ENCODE results near the gene DDX41.
"Not testable (repeated sequence)": the region's sequence is repeated elsewhere in the genome, so short reads cannot be mapped to it uniquely, and the experiment has no call there.

DDX41 gene

DNA sequence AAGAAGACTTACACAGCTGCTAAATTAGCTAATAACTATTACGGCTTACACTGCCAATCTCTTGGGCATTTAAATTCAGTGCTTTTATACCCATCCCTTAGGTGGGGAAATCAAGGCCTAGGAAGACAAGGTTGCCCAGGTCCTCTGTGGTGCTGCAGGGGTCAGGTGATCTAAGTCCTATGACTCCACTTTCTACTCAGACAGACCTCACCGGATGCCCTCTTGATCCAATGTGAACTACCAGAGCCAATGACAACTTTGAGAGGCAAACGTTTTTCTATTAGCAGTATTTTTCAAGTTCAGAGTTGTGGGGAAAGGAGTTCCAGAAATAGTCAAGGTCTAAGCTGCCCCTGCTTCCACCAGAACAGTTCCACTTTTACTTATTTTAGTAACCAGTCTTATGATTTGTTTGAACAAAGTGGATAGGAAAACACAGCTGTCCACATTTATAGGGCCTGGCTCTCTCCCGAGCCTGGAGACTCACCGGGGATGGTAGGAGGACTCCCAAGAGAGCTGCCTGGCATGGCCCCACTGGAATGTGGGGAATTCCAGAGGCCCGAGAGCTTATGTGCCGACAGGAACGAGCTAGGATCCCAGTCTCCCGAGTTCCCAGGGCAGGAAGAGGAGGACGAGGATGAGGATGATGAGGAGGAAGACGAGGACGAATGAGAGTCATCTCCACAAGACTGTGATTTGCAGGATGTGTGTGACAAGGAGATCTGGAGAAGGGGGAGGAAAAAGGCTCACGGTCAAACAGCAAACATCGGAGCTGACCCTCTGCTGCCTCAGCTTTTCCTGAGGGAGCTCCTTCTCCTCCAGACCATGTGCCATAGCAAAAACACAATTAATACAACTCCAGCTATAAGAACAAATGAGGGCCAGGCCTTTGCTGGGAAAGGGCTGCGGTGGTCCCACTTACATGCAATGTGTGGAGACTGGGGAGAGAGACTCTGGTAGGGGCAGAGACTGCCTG, 20.9 kb upstream of the DDX41 start:
- DNase-seq, result peak; percentile 22

DNA sequence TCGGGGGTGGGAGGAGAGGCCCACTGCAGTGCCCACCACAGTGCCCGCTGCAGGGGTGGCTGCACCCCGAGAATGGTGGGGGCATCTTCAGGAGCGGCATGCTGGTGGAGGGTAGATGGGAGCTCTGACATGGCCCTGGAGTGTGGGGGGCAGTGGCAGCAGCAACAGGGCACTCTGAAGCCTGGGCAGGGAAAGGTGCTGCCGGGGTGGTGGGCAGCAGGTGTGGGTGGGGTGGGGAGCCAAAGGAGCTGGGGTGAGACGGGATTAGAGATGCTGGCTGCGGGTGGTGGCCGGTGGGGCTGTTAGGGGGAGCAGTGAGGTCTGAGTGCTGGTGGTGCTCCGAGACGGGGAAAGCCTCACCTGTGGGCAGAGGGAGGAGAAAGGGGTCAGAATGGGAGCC, 19.6 kb upstream of the DDX41 start:
- no peak for DNase-seq

DNA sequence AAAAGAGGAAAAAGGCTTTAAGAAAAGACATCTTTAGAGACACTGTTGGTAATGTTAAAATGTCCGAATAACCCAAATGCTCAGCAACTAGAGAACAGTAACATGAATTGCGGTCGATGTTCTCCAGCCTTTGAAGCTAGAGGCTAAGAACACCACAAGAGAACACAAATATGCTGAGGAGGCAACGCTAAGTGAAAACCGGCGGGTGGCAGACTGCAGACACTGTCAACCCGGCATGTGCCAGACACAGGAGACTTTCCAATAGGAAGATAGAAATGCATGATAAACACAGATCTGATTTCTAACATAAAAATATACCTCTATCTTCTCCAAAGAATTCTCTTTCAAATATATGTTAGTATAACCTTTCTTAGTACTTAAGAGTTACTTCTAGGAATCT, 18.4 kb upstream of the DDX41 start:
- DNase-seq, result no peak

DNA sequence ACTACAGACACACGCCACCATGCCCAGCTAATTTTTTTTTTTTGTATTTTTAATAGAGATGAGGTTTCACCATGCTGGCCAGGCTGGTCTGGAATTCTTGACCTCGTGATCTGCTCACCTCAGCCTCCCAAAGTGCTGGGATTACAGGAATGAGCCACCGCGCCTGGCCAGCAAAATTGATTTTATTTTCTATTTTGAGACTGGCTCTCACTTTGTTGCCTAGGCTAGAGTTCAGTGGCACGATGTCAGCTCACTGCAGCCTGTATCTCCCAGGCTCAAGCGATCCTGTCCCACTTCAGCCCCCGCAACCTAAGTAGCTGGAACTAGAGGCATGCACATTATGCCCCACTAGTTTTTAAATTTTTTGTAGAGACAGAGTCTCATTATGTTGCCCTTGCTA, 17.7 kb upstream of the DDX41 start:
- not testable (repeated sequence) for DNase-seq

DNA sequence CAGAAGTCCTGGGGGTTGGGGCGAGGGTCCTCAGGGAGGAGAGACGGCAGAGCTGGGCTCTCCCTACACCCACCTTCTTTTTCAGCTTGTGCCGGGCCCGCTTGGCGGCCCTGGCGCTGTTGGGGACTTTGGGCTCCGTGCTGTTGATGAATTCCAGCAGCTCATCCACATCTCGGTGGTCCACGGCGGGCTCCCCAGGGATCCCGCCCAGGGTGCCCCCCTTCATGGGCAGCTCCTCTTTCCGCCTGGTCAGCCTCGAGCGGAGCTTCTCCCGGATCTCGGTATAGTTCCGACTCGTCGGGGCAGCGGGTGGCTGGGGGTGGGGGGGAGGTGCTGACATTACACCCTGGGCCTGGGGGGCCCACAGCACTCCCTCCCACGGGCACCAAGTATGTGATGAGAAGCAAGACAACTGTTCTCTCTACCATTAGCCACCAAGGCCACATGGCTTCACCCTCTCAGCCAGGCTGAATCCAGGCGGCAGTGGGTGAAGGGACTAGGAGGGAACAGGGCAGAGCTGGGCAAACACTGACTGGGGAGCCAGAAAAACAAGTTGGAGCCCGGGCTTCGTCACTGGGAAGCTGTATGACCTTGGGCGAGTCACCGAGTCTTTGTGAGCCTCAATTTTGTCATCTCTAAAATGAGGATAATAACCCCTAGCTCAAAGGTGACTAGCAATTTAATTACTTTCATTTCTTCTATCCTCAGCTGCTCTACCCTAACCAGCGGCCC, 14.6 kb upstream of the DDX41 start:
- DNase-seq, result no peak

DNA sequence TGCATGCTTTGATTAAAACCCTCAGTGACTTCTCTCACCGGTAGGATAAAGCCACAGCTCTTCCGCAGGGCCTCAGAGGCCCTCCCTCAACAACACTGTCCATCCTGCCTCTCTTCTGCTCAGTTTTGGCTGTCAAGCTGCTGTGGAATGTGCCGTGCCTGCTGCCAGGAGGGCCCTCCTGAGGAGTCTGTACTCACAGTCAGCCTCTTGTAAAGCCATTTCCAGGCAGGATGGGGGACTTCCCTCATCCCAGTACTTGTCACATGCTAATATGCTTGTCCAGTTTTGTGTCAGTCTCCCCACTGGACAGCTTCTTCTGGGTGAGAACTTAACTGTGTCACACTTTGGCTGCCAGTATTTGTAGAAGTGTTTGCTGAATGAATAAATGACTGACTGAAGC, 13.9 kb upstream of the DDX41 start:
- no peak for DNase-seq

DNA sequence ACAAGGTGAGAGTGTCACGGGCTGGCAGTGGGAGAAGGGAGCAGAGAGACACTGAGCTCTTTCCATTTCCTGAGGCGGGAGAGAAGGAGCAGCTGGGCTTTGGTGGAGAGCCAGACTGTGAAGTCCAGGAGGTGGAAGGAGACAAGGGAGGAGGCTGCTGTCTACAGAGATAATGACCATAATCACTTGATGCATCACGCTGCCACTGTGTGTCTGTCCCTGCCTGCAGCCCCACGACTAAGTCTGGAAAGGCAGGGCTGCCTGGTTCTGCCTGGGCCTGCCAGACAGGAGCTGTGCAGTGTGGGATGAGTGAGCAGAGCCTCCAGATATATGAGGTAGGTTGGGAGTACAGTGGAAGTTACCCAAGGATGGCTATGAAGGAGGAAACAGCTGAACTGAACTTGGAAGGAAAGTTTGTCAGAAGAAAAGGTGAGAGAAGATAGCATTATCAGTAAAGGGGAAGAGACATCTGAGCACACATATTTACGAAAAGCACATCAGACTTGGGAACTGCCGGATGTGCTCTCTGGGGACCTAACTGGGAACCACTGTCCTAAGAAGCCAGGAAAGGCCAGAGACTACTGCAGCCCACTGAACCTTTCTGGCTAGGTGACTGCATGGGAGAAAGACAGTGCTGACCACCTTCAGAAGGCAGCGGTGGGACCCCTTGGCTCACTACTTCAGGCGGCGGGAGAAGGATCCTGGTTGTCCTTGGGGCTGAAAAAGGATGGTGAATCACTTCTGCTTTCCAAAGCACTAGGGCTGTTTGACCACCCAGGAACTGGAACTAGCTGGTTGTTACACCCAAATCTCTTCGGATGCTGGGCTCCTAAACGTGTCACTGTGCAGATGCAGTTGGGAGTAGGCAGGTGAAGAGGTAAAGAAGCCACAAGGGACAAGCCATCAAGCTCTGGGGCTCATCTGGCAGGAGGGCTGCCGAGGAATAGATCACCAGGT, 12.8 kb upstream of the DDX41 start:
- DNase-seq, result no peak

DNA sequence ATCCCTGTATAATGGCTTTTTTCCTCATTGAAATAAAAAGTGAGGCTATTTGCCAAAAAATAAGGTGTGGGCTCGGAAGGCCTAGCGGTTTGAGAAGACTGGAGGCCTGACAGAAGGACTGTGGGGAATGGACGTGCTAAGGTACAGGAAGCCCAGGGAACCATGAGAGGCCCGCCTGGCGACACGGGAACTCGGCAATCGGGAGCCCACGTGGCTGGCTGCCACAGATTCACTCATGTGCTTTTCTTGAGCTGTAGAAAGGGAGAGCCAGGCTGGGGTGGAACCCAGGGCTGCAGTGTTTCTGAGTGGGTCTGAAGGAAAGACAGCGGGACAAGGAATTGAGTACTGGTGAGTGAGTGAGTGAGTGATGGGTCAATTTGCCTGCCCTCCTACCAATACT, 11.9 kb upstream of the DDX41 start:
- DNase-seq, result no peak

DNA sequence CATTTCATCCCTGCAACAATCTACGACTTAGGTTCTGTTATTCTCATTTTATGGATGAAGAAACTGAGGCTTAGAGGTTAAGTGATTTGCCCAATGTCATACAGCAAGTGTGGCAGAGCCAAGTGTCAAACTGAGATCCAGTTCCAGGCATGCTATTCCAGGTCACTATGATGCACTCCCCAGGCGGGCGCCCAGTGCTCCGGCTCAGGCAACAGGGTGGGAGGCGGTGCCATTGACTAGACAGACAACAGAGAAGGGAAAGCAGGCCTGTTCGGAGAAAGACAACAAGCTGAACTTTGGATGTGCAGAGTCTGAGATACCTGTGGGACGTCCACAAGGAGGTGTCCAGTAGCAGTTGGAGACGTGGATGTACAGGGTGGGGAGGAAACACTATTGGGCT, 10.8 kb upstream of the DDX41 start:
- no peak for DNase-seq

DNA sequence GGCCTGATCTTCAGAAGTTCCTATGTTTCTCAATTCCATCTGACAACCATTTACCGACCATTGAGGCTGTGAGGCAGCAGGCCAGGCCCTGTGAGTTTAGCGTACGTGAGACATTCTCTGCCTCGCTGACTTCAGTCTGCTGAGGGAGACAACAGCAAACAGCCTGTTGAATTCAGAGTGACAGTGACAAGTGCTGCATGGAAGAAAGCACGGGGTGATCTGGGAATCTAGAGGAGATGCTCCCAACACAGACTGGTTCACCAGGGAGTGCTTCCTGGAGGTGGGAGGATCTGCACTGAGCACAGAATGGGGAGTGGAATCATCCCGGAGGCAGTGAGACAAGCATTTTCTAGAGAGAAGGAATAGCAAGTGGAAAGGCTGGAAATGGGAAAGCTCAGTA, 10.0 kb upstream of the DDX41 start:
- no peak for DNase-seq

DNA sequence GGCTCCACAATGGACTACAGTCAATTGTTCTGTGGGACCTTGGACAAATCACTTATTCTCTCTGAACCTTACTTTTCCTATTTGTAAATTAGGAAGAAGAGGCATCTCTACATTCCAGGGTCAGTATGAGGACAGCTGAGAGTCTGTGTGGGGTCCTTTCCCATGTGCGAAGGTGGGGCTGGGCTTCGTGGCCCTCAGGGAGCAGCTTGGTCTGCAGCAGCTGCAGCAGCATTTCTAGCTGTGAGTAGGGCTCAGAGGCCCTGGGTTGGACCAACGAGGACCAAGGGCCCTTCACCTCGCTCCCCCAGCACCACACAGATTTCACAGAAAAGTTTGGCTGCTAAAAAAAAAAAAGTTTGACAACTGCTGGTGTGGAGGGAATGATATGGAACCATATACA, 9.4 kb upstream of the DDX41 start:
- no peak for DNase-seq

DNA sequence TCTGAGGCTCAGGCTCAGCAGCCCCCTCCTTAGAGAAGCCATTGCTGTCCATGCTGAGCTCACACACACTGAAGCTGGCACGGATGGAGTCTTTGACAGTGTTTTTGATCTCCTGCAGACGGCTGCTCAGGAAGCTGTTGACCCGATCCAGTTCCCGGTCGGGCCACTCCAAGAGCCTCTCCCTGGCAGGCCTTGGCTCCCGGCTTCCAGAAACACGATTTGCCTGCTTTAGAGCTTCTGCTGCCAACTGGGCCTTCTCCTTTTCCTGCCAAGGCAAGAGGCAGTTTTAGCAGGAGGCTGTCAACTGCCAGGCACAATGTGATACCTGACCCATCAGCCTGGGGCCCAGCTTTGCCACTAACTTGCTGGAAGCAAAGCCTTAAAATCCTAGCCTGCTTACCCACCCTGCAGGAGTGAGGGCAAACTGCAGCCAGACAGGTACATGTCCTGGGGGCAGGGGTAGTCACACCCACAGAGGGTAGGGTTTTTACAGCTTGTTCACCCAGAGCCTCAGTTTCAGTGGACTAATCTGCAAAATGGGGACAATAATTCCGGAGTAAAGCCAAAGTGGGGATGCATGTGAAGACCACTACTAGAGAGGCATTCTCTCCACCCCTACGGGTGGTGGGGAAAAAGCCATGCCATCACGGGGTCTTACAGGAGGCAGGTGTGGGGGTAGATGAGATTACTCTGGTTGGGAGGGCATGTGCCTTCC, 8.3 kb upstream of the DDX41 start:
- DNase-seq, result no peak

DNA sequence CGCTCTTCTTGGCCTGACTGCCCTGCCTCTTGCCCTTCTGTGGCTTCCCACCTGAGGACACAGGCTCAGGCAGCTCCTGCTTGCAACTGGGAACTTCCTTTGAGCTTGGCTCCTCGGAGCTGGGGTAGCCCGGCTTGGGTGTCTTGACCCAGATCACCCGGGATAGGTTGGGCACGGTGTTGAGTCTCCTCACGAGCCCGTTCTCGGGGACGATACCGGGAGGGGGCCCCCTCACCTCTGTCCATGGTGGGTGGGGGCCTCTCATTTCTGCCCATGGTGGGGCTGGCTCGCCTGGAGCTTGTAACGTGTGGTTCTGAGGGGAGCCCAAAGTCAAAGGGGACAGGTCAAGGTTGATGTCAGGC, 7.8 kb upstream of the DDX41 start:
- no peak for DNase-seq

DNA sequence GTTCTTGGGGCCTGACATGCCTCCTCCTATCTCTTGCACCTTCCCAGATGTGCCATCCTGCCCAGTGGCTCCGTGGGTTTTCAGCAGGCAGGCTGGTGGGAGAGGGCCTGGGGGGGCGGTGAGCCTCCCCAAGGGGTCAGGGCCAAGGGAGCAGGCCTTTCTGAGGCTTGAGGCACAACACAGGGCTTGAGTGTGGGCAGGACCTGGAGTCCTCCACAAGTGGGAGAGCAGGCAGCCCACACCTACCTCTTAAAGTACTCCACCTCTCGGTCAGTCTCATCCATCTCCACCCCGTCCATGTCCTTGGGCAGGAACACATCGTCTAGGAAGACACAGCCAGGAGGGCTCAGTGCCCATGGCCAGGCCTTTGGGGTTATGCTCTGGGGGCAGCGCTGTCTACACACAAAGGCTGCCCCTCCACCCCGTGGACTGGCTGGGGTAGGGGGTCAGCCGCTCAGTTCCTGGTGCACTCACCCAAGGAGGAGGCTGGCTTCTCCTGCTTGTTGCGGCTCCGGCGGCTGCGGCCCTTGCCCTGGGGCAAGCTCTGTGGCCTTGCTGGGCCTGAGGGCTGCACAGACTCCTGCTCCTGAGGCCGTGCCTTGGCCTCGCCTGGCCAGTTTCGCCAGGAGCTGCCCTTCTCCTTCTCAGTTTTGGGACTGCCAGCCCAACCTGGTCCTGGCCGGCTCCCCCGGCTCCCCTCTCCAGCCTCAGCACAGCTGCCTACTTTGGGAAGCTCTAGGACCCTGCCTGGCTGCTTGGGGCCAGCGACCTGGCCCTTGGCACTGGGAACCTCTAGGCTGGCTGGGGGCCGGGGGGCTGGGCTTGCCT, 7.2 kb upstream of the DDX41 start:
- DNase-seq, result no peak

DNA sequence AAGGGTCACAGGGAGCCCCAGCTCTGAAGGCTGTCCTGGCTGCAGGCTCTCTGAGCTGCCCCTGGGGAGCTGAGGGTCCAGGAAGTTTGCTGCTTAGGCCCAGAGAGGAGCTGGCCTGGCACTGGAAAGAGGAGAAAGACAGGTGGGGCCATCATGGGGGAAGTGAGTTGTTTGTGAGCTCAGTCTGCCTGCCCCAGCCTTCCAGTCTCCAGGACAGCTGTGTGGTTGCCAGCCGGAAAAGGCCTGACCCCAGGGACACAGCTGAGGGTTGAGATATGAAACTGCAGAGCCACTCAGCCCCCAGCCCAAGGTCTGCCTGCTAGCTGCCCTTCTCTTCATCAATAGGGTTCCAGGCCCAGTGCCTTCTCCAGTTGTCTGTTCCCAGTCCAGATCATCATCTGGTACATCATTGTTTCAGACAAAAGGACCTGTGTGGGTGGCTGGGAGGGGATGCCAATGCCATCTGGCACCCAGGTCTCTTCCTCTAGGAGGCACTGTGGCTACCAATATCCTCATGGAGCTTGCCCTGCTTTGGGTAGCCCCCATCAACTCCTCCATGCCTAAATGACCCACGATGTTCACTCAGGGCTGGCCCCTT, 4.3 kb upstream of the DDX41 start:
- no peak for DNase-seq

DNA sequence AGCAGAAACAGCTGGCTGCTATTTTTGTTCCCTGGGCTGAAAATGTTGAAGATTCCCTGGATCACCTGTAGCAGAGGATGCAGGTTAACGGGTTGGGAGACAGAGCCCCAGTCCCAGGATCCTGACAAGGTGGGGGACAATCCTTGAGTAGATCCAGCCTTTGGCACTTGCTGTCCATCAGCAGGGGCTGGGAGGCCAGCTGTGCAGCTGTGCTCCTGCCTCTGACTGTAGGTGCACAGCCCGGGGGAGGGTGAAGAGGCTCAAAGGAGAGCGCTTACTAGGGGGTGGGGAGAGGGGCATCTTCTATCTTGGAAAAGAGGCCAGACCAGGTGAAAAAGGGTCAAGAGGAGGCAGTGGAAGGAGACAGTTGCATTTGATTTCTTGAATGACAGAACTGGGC, 3.5 kb upstream of the DDX41 start:
- DNase-seq, result no peak

DNA sequence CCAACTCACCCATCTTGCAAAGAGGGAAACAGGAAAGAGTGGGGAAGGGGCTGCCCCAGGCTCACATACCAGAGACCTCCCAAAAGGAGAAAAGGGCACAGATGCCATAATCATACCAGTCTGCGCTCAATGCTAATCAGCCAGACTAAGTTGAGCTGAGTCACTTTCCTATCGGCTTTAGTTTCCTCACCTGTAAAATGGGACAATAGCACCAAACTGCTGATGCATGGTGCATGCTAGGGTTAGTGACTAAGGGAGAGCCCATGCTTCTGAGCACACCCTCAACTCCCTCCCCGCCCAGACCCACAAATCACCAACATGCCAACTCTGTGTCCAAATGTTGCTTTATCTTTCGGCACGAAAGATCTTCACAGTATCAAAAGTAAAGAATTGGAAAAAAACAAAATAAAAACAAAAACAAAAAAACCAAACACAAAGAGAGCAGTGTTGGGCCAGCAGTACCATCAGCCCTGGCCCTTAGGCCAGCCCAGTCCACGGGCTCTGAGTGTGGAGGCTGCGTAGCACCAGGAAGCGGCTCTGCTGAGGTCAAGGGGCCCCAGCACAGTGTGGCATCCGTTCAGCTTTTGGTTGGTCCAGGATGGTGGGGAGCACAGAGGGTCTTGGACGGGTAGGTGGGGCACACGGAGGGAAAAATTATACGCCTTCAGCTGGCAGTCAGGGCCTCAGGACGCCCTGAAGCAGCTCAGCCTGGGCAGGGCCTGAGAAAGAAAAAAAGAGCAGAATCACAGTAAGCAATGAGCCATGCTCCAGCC, 2.9 kb upstream of the DDX41 start:
- DNase-seq, result no peak

DNA sequence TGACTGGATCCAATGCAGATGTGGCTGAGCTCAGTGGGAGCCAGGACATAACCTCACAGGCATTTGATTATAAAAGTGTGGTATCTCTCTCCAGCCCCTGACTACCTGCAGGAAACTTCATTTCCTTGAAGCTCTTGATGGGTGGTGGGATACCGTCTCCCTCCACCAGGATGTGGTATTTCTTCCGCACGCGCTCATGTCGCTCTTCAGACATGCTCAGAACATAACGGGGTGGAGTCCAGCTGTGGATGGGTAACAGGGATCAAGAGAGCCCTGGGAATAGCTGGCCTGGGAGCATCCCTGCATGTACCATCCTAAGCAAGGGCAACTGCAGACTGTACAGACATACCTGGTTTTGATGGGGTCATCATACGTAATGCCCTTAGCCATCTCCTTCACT, 1.2 kb downstream of the DDX41 start:
- no peak for DNase-seq

DNA sequence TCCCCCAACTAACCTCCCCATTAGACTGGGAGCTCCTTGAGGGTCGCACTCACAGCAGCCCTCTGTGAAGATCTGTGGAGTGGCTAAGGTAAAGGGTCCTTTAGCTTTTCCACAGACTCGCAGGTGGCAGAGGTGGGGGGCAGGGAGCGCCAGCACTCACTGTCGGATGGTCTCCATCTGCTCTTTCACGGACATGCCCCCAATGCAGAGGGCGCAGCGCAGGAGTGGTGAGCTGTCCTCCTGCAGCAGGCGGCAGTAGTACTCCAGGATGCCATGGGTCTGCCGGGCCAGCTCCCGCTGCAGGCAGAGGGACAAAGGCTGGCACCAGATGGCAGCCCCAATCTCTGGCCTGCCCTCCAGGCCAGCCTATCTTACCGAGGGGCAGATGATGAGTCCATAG, 2.2 kb downstream of the DDX41 start:
- DNase-seq, result no peak

DNA sequence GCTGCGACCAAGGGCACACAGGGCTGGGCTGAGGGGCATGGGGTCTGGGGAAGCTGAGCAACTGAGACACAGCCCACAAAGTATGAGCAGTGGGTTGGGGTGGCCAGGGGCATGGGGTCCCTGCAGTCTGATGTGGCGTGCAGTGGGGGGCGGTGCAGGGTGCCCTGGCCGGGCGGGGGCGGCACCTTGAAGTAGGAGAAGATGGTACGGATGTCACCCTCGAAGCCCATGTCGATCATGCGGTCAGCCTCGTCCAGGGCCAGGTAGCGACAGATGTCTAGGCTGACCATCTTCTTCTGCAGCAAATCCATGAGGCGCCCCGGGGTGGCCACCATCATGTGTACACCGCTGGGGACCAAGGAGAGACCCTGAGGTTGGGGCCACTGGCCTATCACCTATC, 3.3 kb downstream of the DDX41 start:
- no peak for DNase-seq

All from eye (tissue), 1 donor.